H1 (cell line): ENCODE measurements around the gene GALNT5. TPM values are rescaled to one million over a fixed set of nuclear protein-coding genes. Genes with fewer than 3 reads are reported as not detected.

ENCODE experiments used
- ASH2L ChIP-seq: fragments of 200-600, 300-600 bp; sonication (generic); IDR thresholded peaks from one replicate; pipeline ENCODE4 v1.7.1; 2017; ENCODE audit warnings: low read length
- BACH1 ChIP-seq: IDR thresholded peaks from 2 replicates; pipeline ENCODE4 v1.6.1; 2012; ENCODE audit warnings: low read length, improper control_type of control experiment
- BCL11A ChIP-seq, 2 experiments: IDR thresholded peaks; one replicate each; pipeline ENCODE4 v1.6.1; 2011; ENCODE audit warnings: low read depth in 2 of 2, low read length in 2 of 2, mild to moderate bottlenecking in 2 of 2
- E2F6 ChIP-seq: IDR thresholded peaks from 2 replicates; pipeline ENCODE4 v1.6.1; 2012; ENCODE audit warnings: inconsistent platforms
- FOSL1 ChIP-seq: IDR thresholded peaks from 2 replicates; pipeline ENCODE4 v1.6.1; 2011; ENCODE audit warnings: mild to moderate bottlenecking, low read depth, low read length, moderate library complexity; ENCODE audit not compliant: insufficient read depth
- JUN ChIP-seq: IDR thresholded peaks from 2 replicates; pipeline ENCODE4 v1.6.1; 2011; ENCODE audit warnings: low read depth, mild to moderate bottlenecking, improper control_type of control experiment, low read length
- KDM5A ChIP-seq: fragments of 200-600 bp; IDR thresholded peaks from 2 replicates; pipeline ENCODE4 v1.7.1; 2012; ENCODE audit warnings: mild to moderate bottlenecking, low read length, inconsistent platforms, mixed read lengths
- POLR2A ChIP-seq, 2 experiments: IDR thresholded peaks; 1 replicate in 1 of 2; 2 replicates in 1 of 2; pipeline ENCODE4 v1.6.1; 2011; ENCODE audit warnings: low read depth in 2 of 2, low read length in 2 of 2, mild to moderate bottlenecking in 2 of 2; ENCODE audit errors: control extremely low read depth in 1 of 2
- TCF12 ChIP-seq: IDR thresholded peaks from 2 replicates; pipeline ENCODE4 v1.6.1; 2011; ENCODE audit warnings: low read depth, mild to moderate bottlenecking, low read length
- polyA plus RNA-seq, 7 experiments: library from polyadenylated mRNA; depleted of rRNA in 3 of 7; stranded (reverse) in 5 of 7; unstranded in 2 of 7; fragments of >200 nt in 5 of 7; fragments of 200-250 nt in 2 of 7; gene quantifications; 1 replicate in 5 of 7; 2 replicates in 1 of 7; 4 replicates in 1 of 7; pipeline versions ENCODE4 v1.2.1 to v1.2.3, GENCODE V29; 2011 to 2013; ENCODE audit warnings: missing spikeins in 2 of 7, mixed read lengths in 2 of 7
- total RNA-seq: library from RNA; stranded (reverse); fragmentation: NEBNext Ultra II Directional; extraction: Animal tissue kit (Norgen Biotek cat#: 25700); gene quantifications from 2 replicates; pipeline ENCODE4 v1.2.1, GENCODE V29; 2021

GALNT5 gene
- total and polyA plus RNA-seq, 2 of the 8 experiments (the other 6 are each of a cell fraction or from before 2014, with no cell fraction given): 0.02 to 0.06 TPM

DNA sequence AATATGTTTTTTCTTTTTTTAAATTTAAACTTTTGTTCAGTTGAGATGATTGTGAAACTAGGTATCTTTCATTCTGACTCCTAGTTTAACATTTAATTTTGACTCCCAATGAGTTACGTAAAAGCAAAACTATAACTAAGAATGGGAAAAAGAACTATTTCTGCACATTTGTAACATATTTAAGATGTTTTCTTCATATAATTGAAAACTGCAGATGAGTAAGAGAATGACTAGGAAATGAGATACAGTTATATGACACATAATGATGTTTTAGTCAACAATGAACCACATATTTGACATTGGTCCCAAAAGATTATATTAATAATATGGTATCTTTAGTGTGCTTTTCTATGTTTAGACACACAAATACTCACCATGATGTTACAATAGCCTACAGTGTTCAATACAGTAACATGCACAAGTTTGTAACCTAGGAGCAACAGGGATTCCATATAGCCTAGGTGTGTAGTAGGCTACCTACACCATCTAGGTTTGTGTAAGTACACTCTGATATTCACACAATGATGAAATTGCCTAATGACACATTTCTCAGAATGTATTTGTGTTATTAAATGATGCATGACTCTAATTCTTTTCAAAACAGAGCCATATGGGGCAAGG, 55.5 kb downstream of the GALNT5 start (continued):
- no peak for TF ChIP-seq E2F6
- no peak for TF ChIP-seq BCL11A (IDR thresholded peaks at IDR 0.05; ENCODE audit: low read depth in 2 of 2, low read length in 2 of 2)
- TF ChIP-seq TCF12: no peak
- no peak for TF ChIP-seq FOSL1
- TF ChIP-seq JUN: no peak
- TF ChIP-seq POLR2A (IDR thresholded peaks at IDR 0.05; ENCODE audit: control extremely low read depth in 1 of 2, low read depth in 2 of 2, low read length in 2 of 2): no peak
- no peak for TF ChIP-seq BACH1
- no peak for TF ChIP-seq KDM5A
- no peak for TF ChIP-seq ASH2L
- TF ChIP-seq, all 59 proteins: peak for 0
